ENCODE data around the gene HDAC11. TPM values are rescaled to one million over a fixed set of nuclear protein-coding genes. Genes with fewer than 3 reads are reported as not detected.
A peak's percentile ranks its signal among the peaks of the same experiment; 100 is the strongest.

Gene HDAC11
- polyA plus RNA-seq, 2 of the 4 experiments (the other 2 are of a cell fraction), result 5.6 to 8.4 TPM

GRCh38 chr3:13501056-13501455 lies 20.9 kb downstream of the HDAC11 start:
- no peak for FAIRE-seq
- TF ChIP-seq EP300 (IDR thresholded peaks at IDR 0.05) (no peak), BHLHE40 (IDR thresholded peaks at IDR 0.05; ENCODE audit: low read depth, low read length) (no peak), TP53 (CRISPR knock-in tag; IDR thresholded peaks at IDR 0.05) (no peak), PHF8 (IDR thresholded peaks at IDR 0.05; ENCODE audit: borderline replicate concordance, low read depth) (no peak), HDAC2 (IDR thresholded peaks at IDR 0.05) (no peak), E2F6 (IDR thresholded peaks at IDR 0.05; ENCODE audit: borderline replicate concordance, low read depth) (no peak), TFCP2L1 (CRISPR knock-in tag; IDR thresholded peaks at IDR 0.05) (no peak), POLR2AphosphoS2 (conservative IDR thresholded peaks at IDR 0.05; ENCODE audit: low read length) (no peak), HOXB13 (CRISPR knock-in tag; IDR thresholded peaks at IDR 0.05; ENCODE audit: low read depth) (no peak), NR3C1 (IDR thresholded peaks at IDR 0.05) (no peak), RARB (CRISPR knock-in tag; IDR thresholded peaks at IDR 0.05) (no peak), KDM1A (IDR thresholded peaks at IDR 0.05; ENCODE audit: low read depth) (no peak), MYC (IDR thresholded peaks at IDR 0.05; ENCODE audit: borderline replicate concordance, low read length) (no peak), RFX5 (IDR thresholded peaks at IDR 0.05) (no peak), ATOH8 (CRISPR knock-in tag; IDR thresholded peaks at IDR 0.05; ENCODE audit: low read depth) (no peak), NFE2L2 (conservative IDR thresholded peaks at IDR 0.05; ENCODE audit: low read length) (no peak)
- TF ChIP-seq, protein P1, sequence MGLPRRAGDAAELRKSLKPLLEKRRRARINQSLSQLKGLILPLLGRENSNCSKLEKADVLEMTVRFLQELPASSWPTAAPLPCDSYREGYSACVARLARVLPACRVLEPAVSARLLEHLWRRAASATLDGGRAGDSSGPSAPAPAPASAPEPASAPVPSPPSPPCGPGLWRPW (IDR thresholded peaks at IDR 0.05), result no peak
- H3K9me3 ChIP-seq, result no peaks in the 10 kb centered on the region
- ChIA-PET POLR2A (no interaction called here), CTCF (interaction anchor here (0.9 to 11.8 kb wide), 14 partner anchors 10 to 142 kb away, joined by 3 to 1096 read pairs (median 5); no protein-coding TSS in a partner anchor)
- H3K4me3 ChIP-seq, result no peak overlapping the region
- 97% methylated on average over 4 of the region's 4 CpGs for WGBS (ENCODE audit: missing lambda C conversion rate)
- no peak overlapping the region for H3K27ac ChIP-seq
- no peak for ATAC-seq
- DNase-seq (ENCODE audit: low read depth in 1 of 2, low spot score in 1 of 2), result no peak
- no peak overlapping the region for H3K4me2 ChIP-seq
- peaks cover 6% of the 10 kb centered on the region; the same call in 1 of the 3 replicates for H3K4me1 ChIP-seq

DNA sequence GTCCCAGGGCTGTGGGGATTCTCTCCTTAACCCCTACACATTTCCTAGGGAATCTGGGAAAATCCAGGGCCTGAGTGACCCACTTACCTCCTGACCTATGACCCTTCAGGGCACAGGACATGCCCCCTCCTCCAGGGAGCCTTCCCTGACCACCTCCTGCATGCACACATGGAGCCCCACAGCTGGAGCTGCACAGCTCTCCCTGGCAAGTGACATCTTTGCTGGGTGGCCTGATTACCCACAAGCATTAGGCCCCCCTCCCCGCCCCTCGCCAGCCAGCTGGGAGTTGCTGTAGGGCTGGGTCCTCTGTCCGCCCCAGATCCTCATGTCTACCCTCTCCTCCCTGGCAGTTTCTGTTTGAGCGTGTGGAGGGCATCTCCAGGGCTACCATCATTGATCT lies 21.4 kb downstream of the HDAC11 start:
- ATAC-seq (no peak), DNase-seq (ENCODE audit: low read depth in 1 of 2, low spot score in 1 of 2) (no peak), FAIRE-seq (no peak)
- Histone ChIP-seq H3K4me1 (peaks cover 6% of the 10 kb centered on the region; the same call in 1 of the 3 replicates), H3K4me3 (no peak overlapping the region), H3K4me2 (no peak overlapping the region), H3K27ac (no peak overlapping the region), H3K9me3 (no peaks in the 10 kb centered on the region)
- WGBS (ENCODE audit: missing lambda C conversion rate), result 88% methylated on average over 2 of the region's 4 CpGs
- ChIA-PET POLR2A (no interaction called here), CTCF (interaction anchor here (1.2 to 11.8 kb wide), 3 partner anchors 37 to 142 kb away, joined by 4 to 1096 read pairs (median 28); no protein-coding TSS in a partner anchor)
- TF ChIP-seq ZFP36 (IDR thresholded peaks at IDR 0.05; ENCODE audit: borderline replicate concordance, partially characterized antibody) (peak; percentile 59), POLR2AphosphoS2 (conservative IDR thresholded peaks at IDR 0.05; ENCODE audit: low read length) (no peak)

- WGBS (ENCODE audit: missing lambda C conversion rate), result 82% methylated on average over 16 of the region's 18 CpGs
- peaks cover 6% of the 10 kb centered on the region; the same call in 1 of the 3 replicates for H3K4me1 ChIP-seq
- ATAC-seq, result no peak
- no peak overlapping the region for H3K27ac ChIP-seq
- ChIA-PET CTCF (interaction anchor here (1.2 to 11.8 kb wide), 3 partner anchors 36 to 141 kb away, joined by 4 to 1096 read pairs (median 28); no protein-coding TSS in a partner anchor), POLR2A (no interaction called here)
- H3K4me2 ChIP-seq, result no peak overlapping the region
- FAIRE-seq, result no peak
- TF ChIP-seq JUN (IDR thresholded peaks at IDR 0.05) (no peak), CHD2 (IDR thresholded peaks at IDR 0.05; ENCODE audit: low read length, partially characterized antibody) (no peak), USF2 (IDR thresholded peaks at IDR 0.05) (no peak)
- TF ChIP-seq, protein P2, sequence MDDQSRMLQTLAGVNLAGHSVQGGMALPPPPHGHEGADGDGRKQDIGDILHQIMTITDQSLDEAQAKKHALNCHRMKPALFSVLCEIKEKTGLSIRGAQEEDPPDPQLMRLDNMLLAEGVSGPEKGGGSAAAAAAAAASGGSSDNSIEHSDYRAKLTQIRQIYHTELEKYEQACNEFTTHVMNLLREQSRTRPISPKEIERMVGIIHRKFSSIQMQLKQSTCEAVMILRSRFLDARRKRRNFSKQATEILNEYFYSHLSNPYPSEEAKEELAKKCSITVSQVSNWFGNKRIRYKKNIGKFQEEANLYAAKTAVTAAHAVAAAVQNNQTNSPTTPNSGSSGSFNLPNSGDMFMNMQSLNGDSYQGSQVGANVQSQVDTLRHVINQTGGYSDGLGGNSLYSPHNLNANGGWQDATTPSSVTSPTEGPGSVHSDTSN (IDR thresholded peaks at IDR 0.05), result no peak
- H3K9me3 ChIP-seq, result no peaks in the 10 kb centered on the region
- no peak for DNase-seq (ENCODE audit: low read depth in 1 of 2, low spot score in 1 of 2)
- no peak overlapping the region for H3K4me3 ChIP-seq
Observed at GRCh38 chr3:13501958-13502790, 22.1 kb downstream of the HDAC11 start.

Data from A549 (cell line).